K562 (cell line): ENCODE measurements around the gene GNAL. TPM values are rescaled to one million over a fixed set of nuclear protein-coding genes. Genes with fewer than 3 reads are reported as not detected.

Experiments
- ATAC-seq: fragments of 200-7000 bp; cut with Tn5 transposase; 3 replicates; pipeline ENCODE4 v1.9.1; 2020; ENCODE audit warnings: moderate library complexity
- BruUV-seq: library from RNA; stranded (reverse); fragments of 400-500 nt; replicated peaks from 2 replicates; lab custom pipeline; 2021; lab: Mats Ljungman, UMichigan
- CTCF ChIA-PET: fragments of 300-600 bp; formaldehyde crosslinking; extraction: SDS; loops from one replicate; lab custom pipeline; 2021; ENCODE audit warnings: low intra/inter-chr PET ratio; lab: Yijun Ruan, JAX
- POLR2A ChIA-PET: fragments of 300-600, 350-650 bp; sonication (Branson Sonifier 250); formaldehyde crosslinking; extraction: SDS; loops from one replicate; lab custom pipeline; 2021; ENCODE audit warnings: antibody characterized with exemption, inconsistent platforms; lab: Yijun Ruan, JAX
- DNase-seq, 4 experiments: peaks; one replicate each; pipeline versions ENCODE4 v3.0.0 to v3.0.0-alpha.2; 2011 to 2018; ENCODE audit warnings: low spot score in 3 of 4, mixed read lengths in 3 of 4; ENCODE audit errors: extremely low read depth in 1 of 4
- FAIRE-seq: peaks from 2 replicates; lab custom pipeline; 2011; peaks lifted over from hg19 to GRCh38; lab: Jason Lieb, UNC
- H2AFZ ChIP-seq: 2 replicates; pipeline ENCODE4 v1.6.0; 2011; ENCODE audit warnings: low read depth, low read length, control low read depth, inconsistent platforms
- H3K27ac ChIP-seq: fragments of 200-600 bp; 3 replicates; pipeline ENCODE4 v1.8.0; 2011; ENCODE audit warnings: low read depth, mild to moderate bottlenecking, control low read depth, inconsistent platforms, low read length, moderate library complexity, mixed read lengths; ENCODE audit errors: extremely low read depth
- H3K27me3 ChIP-seq, 2 experiments: fragments of 300-600 bp in 1 of 2; 2 replicates in 1 of 2; 3 replicates in 1 of 2; pipeline versions ENCODE4 v1.6.0 to v1.8.0; 2011; ENCODE audit warnings: inconsistent platforms in 2 of 2, low read length in 2 of 2, mild to moderate bottlenecking in 1 of 2, mixed read lengths in 1 of 2, moderate library complexity in 1 of 2; ENCODE audit not compliant: control insufficient read depth in 2 of 2, insufficient read depth in 2 of 2
- H3K36me3 ChIP-seq: fragments of 300-600 bp; 3 replicates; pipeline ENCODE4 v1.8.0; 2011; ENCODE audit warnings: mild to moderate bottlenecking, low read length, inconsistent platforms; ENCODE audit not compliant: control insufficient read depth, insufficient read depth
- H3K4me1 ChIP-seq, 2 experiments: fragments of 200-600 bp in 1 of 2; replicated peaks in 1 of 2; 2 replicates in 1 of 2; 3 replicates in 1 of 2; pipeline versions ENCODE4 v1.5.1 to v1.8.0; 2011; ENCODE audit warnings: inconsistent platforms in 2 of 2, low read length in 2 of 2, mild to moderate bottlenecking in 1 of 2, mixed read lengths in 1 of 2, moderate library complexity in 1 of 2; ENCODE audit not compliant: control insufficient read depth in 2 of 2, insufficient read depth in 2 of 2
- H3K4me2 ChIP-seq: 2 replicates; pipeline ENCODE4 v1.6.1; 2011; ENCODE audit warnings: low read length, control low read depth, inconsistent platforms, mixed read lengths; ENCODE audit not compliant: insufficient read depth
- H3K4me3 ChIP-seq: fragments of 200-600 bp; sonication (generic), shearing (Covaris generic); 2 replicates; pipeline ENCODE4 v1.5.1; 2016; ENCODE audit warnings: control low read depth, inconsistent platforms
- H3K79me2 ChIP-seq: fragments of 200-600 bp; 3 replicates; pipeline ENCODE4 v1.8.0; 2011; ENCODE audit warnings: low read length, inconsistent platforms; ENCODE audit not compliant: control insufficient read depth, insufficient read depth
- H3K9ac ChIP-seq, 2 experiments: 2 replicates each; pipeline versions ENCODE4 v1.6.0 to v1.6.1; 2011; ENCODE audit warnings: low read depth in 2 of 2, low read length in 2 of 2, control low read depth in 1 of 2, inconsistent platforms in 1 of 2, mild to moderate bottlenecking in 1 of 2, mixed read lengths in 1 of 2; ENCODE audit not compliant: insufficient read depth in 1 of 2
- H3K9me1 ChIP-seq: one replicate; pipeline ENCODE4 v1.6.0; 2011; ENCODE audit warnings: inconsistent platforms, mild to moderate bottlenecking, low read length, moderate library complexity; ENCODE audit not compliant: control insufficient read depth, insufficient read depth
- H3K9me3 ChIP-seq: replicated peaks from 2 replicates; pipeline ENCODE4 v1.5.1; 2011; ENCODE audit warnings: low read depth, low read length, inconsistent platforms; ENCODE audit not compliant: control insufficient read depth, insufficient read depth
- H4K20me1 ChIP-seq: replicated peaks from 2 replicates; pipeline ENCODE4 v1.6.1; 2011; ENCODE audit warnings: low read length, inconsistent platforms, mixed read lengths; ENCODE audit not compliant: control insufficient read depth, insufficient read depth
- BDP1 ChIP-seq: IDR thresholded peaks from 3 replicates; pipeline ENCODE4 v1.6.1; 2011; ENCODE audit not compliant: insufficient read length, insufficient read depth
- CBFA2T3 ChIP-seq: fragments of 450-650 bp; IDR thresholded peaks from 2 replicates; pipeline ENCODE4 v1.6.1; 2017
- CCNT2 ChIP-seq: IDR thresholded peaks from 2 replicates; pipeline ENCODE4 v1.6.1; 2011; ENCODE audit warnings: borderline replicate concordance, low read depth, mild to moderate bottlenecking, moderate library complexity, mixed read lengths, low read length; ENCODE audit not compliant: insufficient read length; ENCODE audit errors: extremely low read depth
- DPF2 ChIP-seq: fragments of 450-650 bp; IDR thresholded peaks from 2 replicates; pipeline ENCODE4 v1.6.1; 2016
- GTF2A2 ChIP-seq: IDR thresholded peaks from 2 replicates; pipeline ENCODE4 v1.6.1; 2016; ENCODE audit warnings: mild to moderate bottlenecking, missing genetic modification characterization, missing compliant biosample characterization
- HDAC2 ChIP-seq: fragments of 450-650 bp; IDR thresholded peaks from 2 replicates; pipeline ENCODE4 v1.6.1; 2016; ENCODE audit warnings: mild to moderate bottlenecking
- HDAC8 ChIP-seq: fragments of 450-650 bp; IDR thresholded peaks from 2 replicates; pipeline ENCODE4 v1.6.1; 2016; ENCODE audit warnings: mild to moderate bottlenecking, missing genetic modification characterization, moderate library complexity, missing compliant biosample characterization
- HMGN3 ChIP-seq: IDR thresholded peaks from 2 replicates; pipeline ENCODE4 v1.6.1; 2011; ENCODE audit warnings: borderline replicate concordance, low read depth, mild to moderate bottlenecking, mixed read lengths, low read length; ENCODE audit not compliant: insufficient read length; ENCODE audit errors: extremely low read depth
- MTA2 ChIP-seq: fragments of 450-650 bp; IDR thresholded peaks from 2 replicates; pipeline ENCODE4 v1.6.1; 2016; ENCODE audit warnings: low read depth
- NFIC ChIP-seq: fragments of 450-650 bp; IDR thresholded peaks from 2 replicates; pipeline ENCODE4 v1.6.1; 2017; ENCODE audit warnings: mild to moderate bottlenecking, inconsistent platforms
- NR3C1 ChIP-seq: sonication (generic); formaldehyde crosslinking; IDR thresholded peaks from 2 replicates; pipeline ENCODE4 v1.8.1; 2022; ENCODE audit warnings: missing genetic modification reagents
- SMARCA4 ChIP-seq: fragments of 450-650 bp; IDR thresholded peaks from 2 replicates; pipeline ENCODE4 v1.6.1; 2016
- SRF ChIP-seq, 2 experiments: fragments of 250-450, 450-650 bp in 1 of 2; sonication (Bioruptor Pico) in 1 of 2; sonication (generic) in 1 of 2; formaldehyde crosslinking; IDR thresholded peaks; 2 replicates each; pipeline versions ENCODE4 v1.5.0 to v1.5.1; 2020 to 2022; ENCODE audit warnings: mild to moderate bottlenecking in 1 of 2, missing genetic modification reagents in 1 of 2
- SUPT5H ChIP-seq: fragments of 450-650 bp; IDR thresholded peaks from 2 replicates; pipeline ENCODE4 v1.6.1; 2016
- USF1 ChIP-seq: sonication (generic); formaldehyde crosslinking; IDR thresholded peaks from 2 replicates; pipeline ENCODE4 v1.9.0; 2022; ENCODE audit warnings: mild to moderate bottlenecking, missing genetic modification reagents
- ZBTB33 ChIP-seq: sonication (generic); formaldehyde crosslinking; IDR thresholded peaks from 2 replicates; pipeline ENCODE4 v1.8.1; 2023; ENCODE audit warnings: mild to moderate bottlenecking, missing genetic modification reagents
- ZNF197 ChIP-seq: fragments of 200-800 bp; sonication (Bioruptor generic); IDR thresholded peaks from 2 replicates; pipeline ENCODE4 v1.6.1; 2016; ENCODE audit warnings: low read depth, missing genetic modification characterization, missing compliant biosample characterization
- WGBS: fragments of 100-300 bp; shearing (Covaris generic); methylation state at CpG from one replicate; pipeline ENCODE4 v1.1.6; 2016; ENCODE audit warnings: low coverage, mixed read lengths; ENCODE audit not compliant: insufficient coverage; ENCODE audit errors: missing lambda C conversion rate; 5-methylcytosine and 5-hydroxymethylcytosine counted together
- in situ Hi-C: fragments of 300-500 bp; cut with MboI; formaldehyde crosslinking; loops from 4 replicates; pipeline ENCODE4 v1.15.0; 2018; ENCODE audit warnings: inconsistent platforms, mixed read lengths
- intact Hi-C: fragments of 100-400 bp; cut with micrococcal nuclease; formaldehyde crosslinking; loops from 2 replicates; pipeline ENCODE4 v1.14.2; 2022
- polyA plus RNA-seq, 8 experiments: library from polyadenylated mRNA; depleted of rRNA in 4 of 8; stranded (reverse) in 5 of 8; unstranded in 3 of 8; fragments of >200 nt; fragmentation: Nextera tagmentation in 2 of 8; fragmentation: Illumina TruSeq in 1 of 8; extraction: Ambion mirVana in 2 of 8; extraction: Trizol in 1 of 8; gene quantifications; 2 replicates each; pipeline versions ENCODE4 v1.2.1 to v1.2.3, GENCODE V29; 2011 to 2014; ENCODE audit warnings: inconsistent platforms in 1 of 8, missing spikeins in 1 of 8
- total RNA-seq, 7 experiments: library from RNA; depleted of rRNA in 6 of 7; stranded (reverse); fragments of >200 nt in 6 of 7; fragmentation: Illumina TruSeq in 2 of 7; extraction: Trizol in 2 of 7; gene quantifications; 2 replicates each; pipeline versions ENCODE4 v1.2.1 to v1.2.3, GENCODE V29; 2011 to 2021; ENCODE audit warnings: low replicate concordance in 1 of 7
- TF ChIP-seq, protein P1 (sequence below): fragments of 250-450 bp; sonication (Bioruptor Pico); IDR thresholded peaks from 2 replicates; pipeline ENCODE4 v1.8.0; 2022; ENCODE audit warnings: moderate library complexity, mild to moderate bottlenecking, inconsistent platforms

The GNAL gene
- total and polyA plus RNA-seq, 9 of the 15 experiments (the other 6 are each of a cell fraction or from before 2014, with no cell fraction given): under 0.01 to 0.10 (median 0.01) TPM; not detected in 5

DNA sequence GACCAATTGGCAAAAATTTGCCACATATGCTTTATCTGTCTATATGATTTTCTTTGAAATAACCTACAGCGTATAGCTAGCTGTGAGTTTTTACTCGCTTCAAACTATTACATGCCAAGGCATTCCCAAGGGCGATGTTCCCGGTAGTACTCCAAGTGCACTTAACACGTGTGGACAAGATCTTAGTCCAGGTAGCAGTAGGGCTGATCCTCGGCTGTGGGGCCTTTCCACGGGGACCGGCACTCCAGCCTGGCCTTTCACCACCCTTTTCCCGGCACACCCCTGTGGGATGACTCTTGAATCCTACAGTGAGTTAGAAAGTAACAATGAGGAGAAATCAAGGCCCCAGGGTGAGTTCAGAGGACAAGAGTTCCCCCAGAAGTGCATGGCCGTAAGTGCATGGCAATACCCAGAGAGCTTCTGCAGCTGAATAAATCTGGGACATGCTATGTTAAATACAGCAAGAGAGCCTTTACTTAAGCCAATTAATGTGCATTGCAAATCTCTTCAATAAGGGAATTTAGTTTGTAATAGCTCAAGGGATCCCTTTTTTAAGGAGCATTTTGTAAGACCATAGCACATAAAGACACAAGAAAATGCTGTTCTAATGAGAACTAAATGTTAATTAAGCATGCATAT, 188.6 kb downstream of the GNAL start (continued):
- TF ChIP-seq, protein P1, sequence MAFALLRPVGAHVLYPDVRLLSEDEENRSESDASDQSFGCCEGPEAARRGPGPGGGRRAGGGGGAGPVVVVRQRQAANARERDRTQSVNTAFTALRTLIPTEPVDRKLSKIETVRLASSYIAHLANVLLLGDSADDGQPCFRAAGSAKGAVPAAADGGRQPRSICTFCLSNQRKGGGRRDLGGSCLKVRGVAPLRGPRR (CRISPR knock-in tag): no peak
- TF ChIP-seq HDAC8 (no peak), SRF (CRISPR knock-in tag; IDR thresholded peaks at IDR 0.05) (no peak)

DNA sequence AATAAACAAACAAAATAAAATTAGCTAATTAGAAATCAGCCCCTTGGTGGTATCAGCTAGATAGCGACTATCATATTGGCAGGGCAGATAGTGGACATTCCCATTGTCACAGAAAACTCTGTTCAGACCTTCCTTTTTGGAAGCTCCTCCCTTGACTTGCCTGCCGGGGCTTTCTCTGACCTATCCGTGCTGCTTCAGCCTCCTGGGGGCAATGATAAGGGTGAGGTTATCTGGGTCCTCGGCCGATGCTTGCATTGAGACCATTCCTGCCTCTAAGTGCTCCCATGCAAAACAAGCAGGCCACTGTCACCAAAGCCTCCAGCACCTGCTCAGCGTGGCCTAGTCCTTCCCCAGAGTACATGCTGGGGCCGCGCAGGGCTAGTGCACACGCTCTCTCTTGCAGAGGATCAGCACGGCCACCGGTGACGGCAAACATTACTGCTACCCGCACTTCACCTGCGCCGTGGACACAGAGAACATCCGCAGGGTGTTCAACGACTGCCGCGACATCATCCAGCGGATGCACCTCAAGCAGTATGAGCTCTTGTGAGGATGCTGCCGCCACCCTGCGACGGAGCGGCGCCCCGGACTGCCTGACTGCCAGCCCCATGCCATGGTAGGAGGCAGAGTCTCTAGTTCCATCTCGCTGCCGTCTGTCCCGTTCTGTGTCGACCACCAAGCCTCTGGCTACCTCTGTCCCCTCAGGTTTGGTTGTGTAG, 191.7 kb downstream of the GNAL start:
- intact Hi-C loops (no loop called here), in situ Hi-C loops (no loop called here)
- BruUV-seq: no TSS peak
- no peaks in the 10 kb centered on the region for H4K20me1 ChIP-seq
- H3K9me3 ChIP-seq: no peaks in the 10 kb centered on the region
- H3K27ac ChIP-seq: no peak overlapping the region
- no peaks in the 10 kb centered on the region for H3K27me3 ChIP-seq
- DNase-seq: peak; percentile 46 to 81 (median 69)
- no peaks in the 10 kb centered on the region for H3K79me2 ChIP-seq
- peaks cover 7 to 16% of the 10 kb centered on the region in 2 experiments; a peak in 4 of 5 replicates for H3K4me1 ChIP-seq
- FAIRE-seq: peak; percentile 75
- H2AFZ ChIP-seq: no peak overlapping the region
- CTCF ChIA-PET: no interaction called here
- H3K4me2 ChIP-seq: no peak overlapping the region; the same call in 1 of the 2 replicates
- peak; percentile 93 for ATAC-seq
- POLR2A ChIA-PET: interaction anchor here (0.9 to 1.6 kb wide), 6 partner anchors 11 to 22 kb away, joined by 3 to 6 read pairs (median 4); no protein-coding TSS in a partner anchor
- no peaks in the 10 kb centered on the region for H3K36me3 ChIP-seq
- peak overlapping the region in 1 of 2 experiments; percentile 55; a peak in 1 of 4 replicates for H3K9ac ChIP-seq
- H3K9me1 ChIP-seq: no peaks in the 10 kb centered on the region
- H3K4me3 ChIP-seq: no peak overlapping the region
- 40% methylated on average over 24 of the region's 30 CpGs for WGBS
- TF ChIP-seq CCNT2 (peak; percentile 42), USF1 (CRISPR knock-in tag) (0 out of 2 replicates have a peak, but pooled peaks have one; percentile 5), HDAC2 (0 out of 2 replicates have a peak, but pooled peaks have one; percentile 28), MTA2 (peak; percentile 67), DPF2 (peak; percentile 61; the same call in 1 of the 2 replicates), NFIC (0 out of 2 replicates have a peak, but pooled peaks have one; percentile 12), SMARCA4 (peak; percentile 58; the same call in 1 of the 2 replicates), NR3C1 (CRISPR knock-in tag) (no peak), CBFA2T3 (peak; percentile 78), SUPT5H (no peak), HMGN3 (peak; percentile 33), ZNF197 (CRISPR knock-in tag) (no peak), GTF2A2 (no peak), BDP1 (no peak), ZBTB33 (CRISPR knock-in tag) (peak; percentile 74; the same call in 1 of the 2 replicates)
